ENCODE results near the gene DAP. TPM values are rescaled to one million over a fixed set of nuclear protein-coding genes. Genes with fewer than 3 reads are reported as not detected.
A peak's percentile ranks its signal among the peaks of the same experiment; 100 is the strongest.

Gene DAP
- total and polyA plus RNA-seq, 8 donors = 9.3 to 184 (median 91.0) TPM

DNA sequence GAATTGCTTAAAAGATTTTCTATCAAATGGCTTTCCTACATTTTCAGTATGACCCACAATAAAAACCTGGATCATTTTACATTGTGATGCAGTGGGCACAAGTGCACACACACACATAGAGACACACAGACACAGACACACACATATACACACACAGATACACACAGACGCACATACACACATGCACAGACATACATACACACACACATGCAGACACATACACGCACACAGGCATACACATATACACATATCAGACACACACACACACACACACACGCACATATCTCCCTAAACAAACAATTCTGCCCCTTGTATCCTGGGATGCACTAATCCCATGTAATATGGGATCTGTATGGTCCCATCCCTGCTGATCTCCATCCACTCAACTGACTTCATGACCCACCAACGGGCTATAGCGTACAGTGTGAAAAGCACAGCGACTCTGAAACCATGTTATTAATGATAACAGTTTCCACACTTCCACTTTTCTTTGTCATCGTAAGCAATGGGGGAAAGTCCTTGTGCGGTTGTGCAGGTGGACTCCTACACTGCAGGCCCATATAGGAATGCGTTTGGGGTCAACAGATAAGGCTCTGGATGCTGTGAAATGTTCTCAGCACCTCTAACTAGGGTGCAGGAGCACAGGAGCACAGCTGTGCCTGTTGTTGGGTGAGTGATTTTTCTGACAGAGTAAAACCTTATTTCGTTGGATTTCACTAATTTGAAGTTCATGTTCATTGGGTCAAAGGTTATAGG lies 52.7 kb downstream of the DAP start:
- 69 to 87% (median 79%) methylated on average over 10 of the region's 10 CpGs for WGBS, 5 donors
- Histone ChIP-seq H3K9me3 (no peaks in the 10 kb centered on the region), H3K4me3 (no peak overlapping the region), H3K27me3 (no peaks in the 10 kb centered on the region), H3K4me1 (peaks cover 20 to 49% (median 30%) of the 10 kb centered on the region in 4 donors), H3K36me3 (peaks cover 0 to 27% (median 6%) of the 10 kb centered on the region in 4 donors), H3K27ac (no peak overlapping the region)
- DNase-seq = no peak
- intact Hi-C loops (cut with DNase I; ENCODE audit: low total_unique reads) = no loop called here
- no peak for TF ChIP-seq EP300 (IDR thresholded peaks at IDR 0.05)
- TF ChIP-seq POLR2A (IDR thresholded peaks at IDR 0.05) = no peak
- TF ChIP-seq, protein P1, sequence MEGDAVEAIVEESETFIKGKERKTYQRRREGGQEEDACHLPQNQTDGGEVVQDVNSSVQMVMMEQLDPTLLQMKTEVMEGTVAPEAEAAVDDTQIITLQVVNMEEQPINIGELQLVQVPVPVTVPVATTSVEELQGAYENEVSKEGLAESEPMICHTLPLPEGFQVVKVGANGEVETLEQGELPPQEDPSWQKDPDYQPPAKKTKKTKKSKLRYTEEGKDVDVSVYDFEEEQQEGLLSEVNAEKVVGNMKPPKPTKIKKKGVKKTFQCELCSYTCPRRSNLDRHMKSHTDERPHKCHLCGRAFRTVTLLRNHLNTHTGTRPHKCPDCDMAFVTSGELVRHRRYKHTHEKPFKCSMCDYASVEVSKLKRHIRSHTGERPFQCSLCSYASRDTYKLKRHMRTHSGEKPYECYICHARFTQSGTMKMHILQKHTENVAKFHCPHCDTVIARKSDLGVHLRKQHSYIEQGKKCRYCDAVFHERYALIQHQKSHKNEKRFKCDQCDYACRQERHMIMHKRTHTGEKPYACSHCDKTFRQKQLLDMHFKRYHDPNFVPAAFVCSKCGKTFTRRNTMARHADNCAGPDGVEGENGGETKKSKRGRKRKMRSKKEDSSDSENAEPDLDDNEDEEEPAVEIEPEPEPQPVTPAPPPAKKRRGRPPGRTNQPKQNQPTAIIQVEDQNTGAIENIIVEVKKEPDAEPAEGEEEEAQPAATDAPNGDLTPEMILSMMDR (IDR thresholded peaks at IDR 0.05) = no peak
- TF ChIP-seq POLR2AphosphoS5 (IDR thresholded peaks at IDR 0.05) = no peak

DNA sequence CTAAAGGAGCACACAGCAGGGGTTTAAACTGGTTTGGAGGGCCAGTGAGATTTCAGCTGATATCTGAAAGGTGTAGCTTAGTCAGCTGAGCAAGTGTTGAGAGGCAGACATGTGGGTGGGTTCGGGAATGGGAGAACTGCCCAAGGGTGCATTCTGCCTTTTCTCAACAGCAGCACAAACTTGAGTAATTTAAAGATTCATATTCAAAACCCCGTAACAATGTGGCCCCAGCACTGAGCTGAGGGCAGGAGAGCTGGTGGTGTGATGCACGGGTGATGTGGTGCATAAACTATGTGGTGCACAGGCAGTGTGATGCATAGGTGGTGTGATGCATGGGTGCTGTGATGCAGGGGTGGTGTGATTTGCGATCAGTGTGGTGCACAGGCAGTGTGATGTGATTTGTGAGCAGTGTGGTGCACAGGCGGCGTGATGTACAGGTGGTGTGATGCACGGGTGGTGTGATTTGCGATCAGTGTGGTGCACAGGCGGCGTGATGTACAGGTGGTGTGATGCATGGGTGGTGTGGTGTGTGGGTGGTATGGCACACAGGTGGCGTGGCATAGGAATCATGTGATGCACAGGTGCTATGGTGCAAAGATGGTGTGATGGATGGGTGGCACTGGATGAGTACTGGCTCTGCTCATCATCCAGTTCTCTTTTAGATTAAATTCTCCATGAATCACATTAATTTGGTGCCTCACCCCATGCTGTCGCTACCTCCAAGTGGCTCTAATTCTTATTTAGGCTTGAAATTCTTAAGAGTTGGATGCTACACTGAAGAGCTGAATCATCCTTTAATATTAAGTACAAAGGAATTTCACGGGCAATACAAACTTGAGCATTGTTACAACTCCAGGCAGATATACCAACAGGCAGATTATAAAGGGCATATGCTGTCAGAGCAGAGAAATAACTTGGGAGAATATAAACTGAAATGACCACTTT lies 53.6 kb downstream of the DAP start:
- WGBS, 5 donors = 86 to 93% (median 91%) methylated on average over 13 of the region's 13 CpGs
- peaks cover 29 to 55% (median 39%) of the 10 kb centered on the region in 4 donors for H3K4me1 ChIP-seq
- intact Hi-C loops (cut with DNase I; ENCODE audit: low total_unique reads) = no loop called here

GRCh38 chr5:10706326-10706725 lies 54.7 kb downstream of the DAP start:
- Histone ChIP-seq H3K9me3 (no peaks in the 10 kb centered on the region), H3K27ac (peak overlapping the region in 1 of 5 donors; percentile 68), H3K4me1 (peaks cover 41 to 65% (median 51%) of the 10 kb centered on the region in 4 donors), H3K36me3 (peaks cover 0 to 21% (median 6%) of the 10 kb centered on the region in 4 donors), H3K4me3 (no peak overlapping the region), H3K27me3 (no peaks in the 10 kb centered on the region)
- DNase-seq = no peak
- TF ChIP-seq, protein P1 (IDR thresholded peaks at IDR 0.05) = no peak
- no peak for TF ChIP-seq EP300 (IDR thresholded peaks at IDR 0.05)
- TF ChIP-seq POLR2AphosphoS5 (IDR thresholded peaks at IDR 0.05) = no peak
- TF ChIP-seq POLR2A (IDR thresholded peaks at IDR 0.05) = no peak
- intact Hi-C loops (cut with DNase I; ENCODE audit: low total_unique reads) = no loop called here
- 88 to 96% (median 90%) methylated on average over 4 of the region's 4 CpGs for WGBS, 5 donors

More for the DNA sequence above, 53.6 kb downstream of the DAP start:
- DNase-seq = no peak
- TF ChIP-seq POLR2A (IDR thresholded peaks at IDR 0.05) = no peak
- TF ChIP-seq EP300 (IDR thresholded peaks at IDR 0.05) = no peak
- H3K27ac ChIP-seq = no peak overlapping the region
- H3K9me3 ChIP-seq = no peaks in the 10 kb centered on the region
- H3K36me3 ChIP-seq = peaks cover 0 to 22% (median 6%) of the 10 kb centered on the region in 4 donors
- no peak overlapping the region for H3K4me3 ChIP-seq
- H3K27me3 ChIP-seq = no peaks in the 10 kb centered on the region

DNA sequence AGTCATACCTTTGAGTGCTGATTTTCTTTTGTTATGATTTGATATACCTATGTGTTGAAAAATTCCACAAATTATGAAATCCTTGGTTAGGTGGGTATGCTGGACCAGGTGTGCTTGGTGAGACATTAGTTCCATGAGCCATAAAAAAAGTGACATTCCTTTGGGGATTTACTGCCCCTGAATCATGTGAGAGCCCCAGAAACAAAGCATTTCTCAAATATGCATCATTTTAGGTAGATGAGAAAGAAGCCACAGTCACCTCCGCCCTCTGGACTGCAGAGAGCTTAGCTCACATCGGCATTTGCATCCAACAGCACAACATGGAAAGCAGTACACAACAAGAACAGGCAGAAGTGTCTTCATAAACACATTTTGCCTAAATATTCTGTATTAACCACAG lies 55.3 kb downstream of the DAP start:
- peaks cover 0 to 15% (median 1%) of the 10 kb centered on the region in 4 donors for H3K36me3 ChIP-seq
- WGBS, 5 donors = 87 to 94% (median 93%) methylated on average over 2 of the region's 2 CpGs
- H3K27me3 ChIP-seq = no peaks in the 10 kb centered on the region
- H3K4me1 ChIP-seq = peaks cover 43 to 65% (median 56%) of the 10 kb centered on the region in 4 donors
- intact Hi-C loops (cut with DNase I; ENCODE audit: low total_unique reads) = no loop called here
- no peaks in the 10 kb centered on the region for H3K9me3 ChIP-seq
- no peak overlapping the region for H3K4me3 ChIP-seq
- peak overlapping the region in 2 of 5 donors; percentile 54 to 68 for H3K27ac ChIP-seq
- TF ChIP-seq EP300 (IDR thresholded peaks at IDR 0.05) = no peak
- no peak for DNase-seq

GRCh38 chr5:10704949-10705621 lies 55.9 kb downstream of the DAP start:
- H3K4me1 ChIP-seq = peaks cover 43 to 65% (median 50%) of the 10 kb centered on the region in 4 donors
- peaks cover 0 to 11% (median under 1%) of the 10 kb centered on the region in 4 donors for H3K36me3 ChIP-seq
- DNase-seq = no peak
- whole genome bisulfite sequencing, 5 donors = 56 to 69% (median 65%) methylated on average over 10 of the region's 10 CpGs
- H3K27me3 ChIP-seq = no peaks in the 10 kb centered on the region
- TF ChIP-seq EP300 (IDR thresholded peaks at IDR 0.05) = no peak
- peak in 1 of 3 donors; percentile 51 for TF ChIP-seq POLR2AphosphoS5 (IDR thresholded peaks at IDR 0.05)
- H3K9me3 ChIP-seq = no peaks in the 10 kb centered on the region
- intact Hi-C loops (cut with DNase I; ENCODE audit: low total_unique reads) = no loop called here
- peak overlapping the region in 4 of 5 donors; percentile 54 to 76 (median 66) for H3K27ac ChIP-seq
- no peak overlapping the region for H3K4me3 ChIP-seq
